Thoracic aorta (tissue), 2 donors: ENCODE results near the gene NCAM2. TPM values are rescaled to one million over a fixed set of nuclear protein-coding genes. Genes with fewer than 3 reads are reported as not detected.

Experiments used
- ATAC-seq: fragments of 150-250 bp; one replicate; pipeline ENCODE4 v1.8.0; 2017; ENCODE audit warnings: low read depth; ENCODE audit not compliant: insufficient number of reproducible peaks, low FRiP score
- DNase-seq: peaks from one replicate; pipeline ENCODE4 v3.0.0-alpha.2; 2020; ENCODE audit warnings: low spot score
- H3K27ac ChIP-seq, 2 donors: fragments of 200-600 bp; sonication (generic); 1 replicate in 1 of 2; 2 replicates in 1 of 2; pipeline ENCODE4 v1.5.1; 2016; ENCODE audit warnings: mild to moderate bottlenecking in 2 of 2, moderate library complexity in 2 of 2
- H3K27me3 ChIP-seq: fragments of 200-600 bp; sonication (generic); replicated peaks from 2 replicates; pipeline ENCODE4 v1.6.0; 2016; ENCODE audit warnings: mild to moderate bottlenecking; ENCODE audit not compliant: insufficient read depth
- H3K36me3 ChIP-seq: fragments of 200-600 bp; sonication (generic); one replicate; pipeline ENCODE4 v1.5.1; 2016
- H3K4me1 ChIP-seq, 2 donors: fragments of 200-600 bp; sonication (generic); 1 replicate in 1 of 2; 2 replicates in 1 of 2; pipeline versions ENCODE4 v1.5.1 to v1.6.0; 2016; ENCODE audit warnings: low read depth in 2 of 2, mild to moderate bottlenecking in 1 of 2; ENCODE audit not compliant: control insufficient read depth in 1 of 2
- H3K4me3 ChIP-seq: fragments of 200-600 bp; sonication (generic); 2 replicates; pipeline ENCODE4 v1.5.1; 2016; ENCODE audit warnings: mild to moderate bottlenecking
- H3K9me3 ChIP-seq: fragments of 200-600 bp; sonication (generic); 2 replicates; pipeline ENCODE4 v1.5.1; 2016
- CTCF ChIP-seq: fragments of 200-600 bp; sonication (generic); IDR thresholded peaks from one replicate; pipeline ENCODE4 v1.5.1; 2019; ENCODE audit warnings: antibody characterized with exemption
- total RNA-seq, 2 donors: library from RNA; depleted of rRNA; stranded (reverse); fragments of >200 nt; gene quantifications; one replicate each; pipeline versions ENCODE4 v1.1.0 to v1.2.3, GENCODE V29; 2016

Gene NCAM2
- total RNA-seq, 2 donors from 2014 or later = 0.99 to 1.4 TPM

DNA sequence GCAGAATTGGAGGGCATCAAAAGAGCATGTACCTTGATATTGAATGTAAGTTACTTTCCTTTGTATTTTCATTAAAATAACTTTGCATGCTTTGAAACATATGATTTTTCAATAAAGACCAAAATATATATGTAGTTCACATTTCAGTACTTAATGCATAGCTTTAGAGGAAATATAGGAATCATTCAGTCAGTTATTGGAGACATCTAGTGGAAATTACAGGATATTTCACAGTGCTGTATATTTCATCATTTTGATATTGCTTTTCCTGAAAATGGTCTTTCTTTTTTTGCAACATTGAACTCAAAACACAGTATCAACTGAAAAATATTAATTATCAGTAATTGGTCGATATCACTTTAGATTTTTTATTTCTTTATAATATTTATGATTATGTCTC is 375.8 kb downstream of the NCAM2 start:
- H3K36me3 ChIP-seq = no peaks in the 10 kb centered on the region
- H3K4me1 ChIP-seq = no peaks in the 10 kb centered on the region
- no peak overlapping the region for H3K27ac ChIP-seq
- no peaks in the 10 kb centered on the region for H3K9me3 ChIP-seq
- DNase-seq = no peak
- TF ChIP-seq CTCF = no peak
- no peak for ATAC-seq
- no peaks in the 10 kb centered on the region for H3K27me3 ChIP-seq
- H3K4me3 ChIP-seq = no peak overlapping the region

GRCh38 chr21:21383126-21383525 is 384.9 kb downstream of the NCAM2 start:
- H3K27ac ChIP-seq = no peak overlapping the region
- H3K4me3 ChIP-seq = no peak overlapping the region
- no peaks in the 10 kb centered on the region for H3K27me3 ChIP-seq
- no peaks in the 10 kb centered on the region for H3K4me1 ChIP-seq
- DNase-seq = no peak
- ATAC-seq = no peak
- H3K9me3 ChIP-seq = no peaks in the 10 kb centered on the region
- H3K36me3 ChIP-seq = no peaks in the 10 kb centered on the region
- TF ChIP-seq CTCF = no peak

DNA sequence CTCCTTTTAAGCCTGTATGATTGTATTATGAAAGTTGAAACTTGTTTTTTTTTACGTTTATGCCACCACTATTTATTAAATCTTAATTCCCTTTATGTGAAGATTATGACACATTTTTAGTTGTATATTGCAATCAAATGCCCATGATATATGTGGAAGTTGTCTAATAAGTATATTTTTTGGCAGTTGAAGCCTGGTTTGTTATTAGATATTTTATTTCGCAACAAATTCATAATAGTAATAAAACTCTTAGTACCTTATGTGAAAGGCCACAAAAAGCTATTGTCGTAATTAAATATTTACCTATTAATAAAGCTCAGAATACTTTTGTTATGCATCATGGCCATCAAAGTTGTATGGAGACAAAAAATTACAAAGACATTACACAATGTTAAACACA is 386.8 kb downstream of the NCAM2 start:
- Histone ChIP-seq H3K27ac (no peak overlapping the region), H3K4me1 (no peaks in the 10 kb centered on the region), H3K27me3 (no peaks in the 10 kb centered on the region), H3K9me3 (no peaks in the 10 kb centered on the region), H3K36me3 (no peaks in the 10 kb centered on the region), H3K4me3 (no peak overlapping the region)
- no peak for TF ChIP-seq CTCF
- DNase-seq = no peak
- no peak for ATAC-seq

- H3K4me1 ChIP-seq = no peaks in the 10 kb centered on the region
- TF ChIP-seq CTCF = no peak
- DNase-seq (no peak), ATAC-seq (no peak)
- H3K36me3 ChIP-seq = no peaks in the 10 kb centered on the region
- no peak overlapping the region for H3K27ac ChIP-seq
- no peaks in the 10 kb centered on the region for H3K27me3 ChIP-seq
- H3K4me3 ChIP-seq = no peak overlapping the region
- H3K9me3 ChIP-seq = no peaks in the 10 kb centered on the region
These were observed 387.2 kb downstream of the NCAM2 start for GRCh38 chr21:21385404-21385803.

DNA sequence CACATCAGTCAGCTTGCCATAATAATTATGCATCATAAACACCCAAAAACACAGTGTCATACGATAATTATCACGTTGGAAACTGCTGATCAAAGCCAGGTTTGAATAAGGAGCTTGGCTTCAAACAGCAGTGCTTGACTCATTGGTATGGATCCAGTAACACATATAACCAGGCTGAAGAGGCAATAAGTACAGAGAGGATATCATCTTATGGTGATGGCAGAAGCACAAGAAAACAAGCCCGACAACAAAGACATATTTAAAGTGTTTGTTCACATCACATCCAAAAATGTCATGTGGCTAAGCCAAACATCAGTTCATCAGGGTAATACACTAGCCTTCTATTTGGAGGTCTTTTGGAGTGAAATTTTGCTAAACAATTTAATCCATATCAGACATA is 389.7 kb downstream of the NCAM2 start:
- no peak for TF ChIP-seq CTCF
- Histone ChIP-seq H3K4me1 (no peaks in the 10 kb centered on the region), H3K9me3 (no peaks in the 10 kb centered on the region), H3K36me3 (no peaks in the 10 kb centered on the region), H3K27ac (no peak overlapping the region), H3K4me3 (no peak overlapping the region), H3K27me3 (no peaks in the 10 kb centered on the region)
- no peak for DNase-seq
- ATAC-seq = no peak
